ENCODE data around the gene PRELID3B. TPM values are rescaled to one million over a fixed set of nuclear protein-coding genes. Genes with fewer than 3 reads are reported as not detected.

PRELID3B gene
- total and polyA plus RNA-seq, 7 experiments from 2014 or later: 17.6 to 70.4 (median 42.0) TPM

DNA sequence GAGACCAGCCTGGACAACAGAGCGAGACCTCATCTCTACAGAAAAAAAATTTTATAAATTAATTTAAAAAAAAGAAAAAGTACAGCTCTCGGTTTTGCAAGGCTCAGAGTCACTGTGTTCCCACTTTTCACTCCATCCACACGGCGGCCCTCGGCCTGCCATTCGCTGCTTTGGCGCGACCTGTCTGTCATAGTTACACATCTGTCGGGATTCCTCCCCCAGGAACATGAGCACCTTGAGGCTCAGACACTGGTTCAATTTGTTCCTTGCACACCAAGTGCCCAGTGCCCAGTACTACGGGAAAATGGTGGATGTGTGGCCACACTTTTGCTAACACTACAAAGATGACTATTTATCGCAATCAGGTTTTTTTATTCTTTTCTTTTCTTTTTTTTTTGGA lies 43.9 kb downstream of the PRELID3B start:
- Mint-ChIP-seq H3K9me3 (no peaks in the 10 kb centered on the region), H3K4me3 (no peak overlapping the region), H3K36me3 (peaks cover 9 to 39% (median 22%) of the 10 kb centered on the region in 5 donors), H3K27ac (peak overlapping the region in 1 of 9 donors; percentile 57), H3K27me3 (no peaks in the 10 kb centered on the region), H3K4me1 (peaks cover 5 to 17% (median 9%) of the 10 kb centered on the region in 7 donors)
- Histone ChIP-seq H3K36me3 (ENCODE audit: control insufficient read depth in 2 of 3, insufficient read depth in 3 of 3, low read length in 3 of 3) (peaks cover 0 to 39% (median 9%) of the 10 kb centered on the region in 3 experiments), H3K27me3 (ENCODE audit: control insufficient read depth in 2 of 2, insufficient read depth in 2 of 2, low read length in 2 of 2) (no peaks in the 10 kb centered on the region), H3K9me3 (ENCODE audit: control insufficient read depth in 2 of 3, low read length in 3 of 3) (no peaks in the 10 kb centered on the region), H3K27ac (ENCODE audit: low read depth, low read length) (no peak overlapping the region), H3K4me3 (ENCODE audit: low read length) (no peak overlapping the region), H3K4me1 (ENCODE audit: control insufficient read depth in 2 of 2, insufficient read depth in 2 of 2, low read length in 2 of 2) (no peaks in the 10 kb centered on the region)
- intact Hi-C loops (cut with micrococcal nuclease): no loop called here
- ChIA-PET CTCF (no interaction called here), POLR2A (interaction anchor here (0.7 kb wide), 1 partner anchor 422 kb away, joined by 3 read pairs; no protein-coding TSS in a partner anchor)
- DNase-seq (no peak), ATAC-seq (no peak)

DNA sequence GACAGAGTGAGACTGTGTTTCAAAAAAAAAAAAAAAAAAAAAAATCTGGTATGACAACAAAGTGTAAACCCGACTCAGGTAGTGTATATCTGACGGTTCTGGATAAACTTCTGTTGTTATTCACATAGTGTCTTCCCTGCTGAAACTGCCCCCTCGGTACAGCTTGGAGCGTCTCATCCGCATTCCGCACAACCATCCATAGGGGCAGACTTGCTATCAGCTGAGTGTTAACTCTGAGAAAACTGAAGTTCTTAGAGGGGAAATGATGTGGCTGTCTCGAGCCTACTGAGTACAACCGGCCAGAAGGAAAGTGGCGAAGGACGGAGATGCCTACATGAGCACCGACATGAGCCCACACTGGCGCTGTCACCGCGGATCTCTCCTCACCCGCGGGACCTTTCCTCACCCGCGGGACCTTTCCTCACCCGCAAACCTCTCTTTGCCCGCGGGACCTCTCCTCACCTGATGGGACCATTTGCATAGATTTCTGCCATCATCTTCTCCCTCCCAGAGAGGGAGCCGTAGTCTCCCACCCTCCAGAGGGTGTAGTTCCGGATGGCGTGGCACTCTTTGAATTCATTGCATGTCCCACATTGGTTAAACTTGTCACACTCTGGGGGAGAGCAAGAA lies 45.3 kb downstream of the PRELID3B start:
- Mint-ChIP-seq H3K36me3 (peaks cover 9 to 40% (median 23%) of the 10 kb centered on the region in 5 donors), H3K27ac (no peak overlapping the region), H3K9me3 (no peaks in the 10 kb centered on the region), H3K27me3 (no peaks in the 10 kb centered on the region), H3K4me3 (no peak overlapping the region), H3K4me1 (peaks cover 0 to 5% (median 0%) of the 10 kb centered on the region in 7 donors)
- H3K9me3 ChIP-seq (ENCODE audit: control insufficient read depth in 2 of 3, low read length in 3 of 3): no peaks in the 10 kb centered on the region
- POLR2A ChIA-PET: no interaction called here
- no peak overlapping the region for H3K27ac ChIP-seq (ENCODE audit: low read depth, low read length)
- no peaks in the 10 kb centered on the region for H3K27me3 ChIP-seq (ENCODE audit: control insufficient read depth in 2 of 2, insufficient read depth in 2 of 2, low read length in 2 of 2)
- no peak for DNase-seq
- H3K4me3 ChIP-seq (ENCODE audit: low read length): no peak overlapping the region
- CTCF ChIA-PET: interaction anchor here (0.6 kb wide), 1 partner anchor 46 kb away, joined by 3 read pairs; no protein-coding TSS in a partner anchor
- no peaks in the 10 kb centered on the region for H3K4me1 ChIP-seq (ENCODE audit: control insufficient read depth in 2 of 2, insufficient read depth in 2 of 2, low read length in 2 of 2)
- ATAC-seq: no peak
- H3K36me3 ChIP-seq (ENCODE audit: control insufficient read depth in 2 of 3, insufficient read depth in 3 of 3, low read length in 3 of 3): peaks cover 8 to 53% (median 15%) of the 10 kb centered on the region in 3 experiments
- intact Hi-C loops (cut with micrococcal nuclease): no loop called here

DNA sequence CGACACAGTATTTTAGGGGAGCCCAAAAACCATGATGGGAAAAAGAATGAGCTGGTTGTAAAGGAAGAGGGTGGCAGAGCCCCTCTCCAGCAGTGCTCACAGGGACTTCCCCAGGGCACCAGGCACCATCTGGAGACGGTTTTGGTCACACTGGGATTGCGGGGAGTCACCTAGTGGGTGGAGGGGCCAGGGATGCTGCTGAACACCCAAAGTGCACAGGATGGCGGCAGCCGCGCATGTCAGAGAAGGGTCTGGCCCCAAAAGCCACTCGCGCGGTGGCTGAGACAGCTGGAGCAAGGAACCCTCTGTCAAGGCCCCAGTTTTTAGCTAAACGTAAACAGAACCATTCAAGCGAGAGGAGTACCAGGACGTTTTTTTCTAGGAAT lies 46.4 kb downstream of the PRELID3B start:
- Mint-ChIP-seq H3K27ac (peak overlapping the region in 3 of 9 donors; percentile 11 to 49 (median 17)), H3K4me1 (peaks cover 0 to 3% (median 0%) of the 10 kb centered on the region in 7 donors), H3K27me3 (no peaks in the 10 kb centered on the region), H3K9me3 (no peaks in the 10 kb centered on the region), H3K36me3 (peaks cover 16 to 47% (median 22%) of the 10 kb centered on the region in 5 donors), H3K4me3 (no peak overlapping the region)
- no peaks in the 10 kb centered on the region for H3K9me3 ChIP-seq (ENCODE audit: control insufficient read depth in 2 of 3, low read length in 3 of 3)
- ATAC-seq (no peak), DNase-seq (no peak)
- H3K36me3 ChIP-seq (ENCODE audit: control insufficient read depth in 2 of 3, insufficient read depth in 3 of 3, low read length in 3 of 3): peaks cover 15 to 63% (median 19%) of the 10 kb centered on the region in 3 experiments
- no peaks in the 10 kb centered on the region for H3K4me1 ChIP-seq (ENCODE audit: control insufficient read depth in 2 of 2, insufficient read depth in 2 of 2, low read length in 2 of 2)
- no peaks in the 10 kb centered on the region for H3K27me3 ChIP-seq (ENCODE audit: control insufficient read depth in 2 of 2, insufficient read depth in 2 of 2, low read length in 2 of 2)
- ChIA-PET POLR2A (no interaction called here), CTCF (no interaction called here)
- intact Hi-C loops (cut with micrococcal nuclease): no loop called here
- H3K4me3 ChIP-seq (ENCODE audit: low read length): no peak overlapping the region
- no peak overlapping the region for H3K27ac ChIP-seq (ENCODE audit: low read depth, low read length)

DNA sequence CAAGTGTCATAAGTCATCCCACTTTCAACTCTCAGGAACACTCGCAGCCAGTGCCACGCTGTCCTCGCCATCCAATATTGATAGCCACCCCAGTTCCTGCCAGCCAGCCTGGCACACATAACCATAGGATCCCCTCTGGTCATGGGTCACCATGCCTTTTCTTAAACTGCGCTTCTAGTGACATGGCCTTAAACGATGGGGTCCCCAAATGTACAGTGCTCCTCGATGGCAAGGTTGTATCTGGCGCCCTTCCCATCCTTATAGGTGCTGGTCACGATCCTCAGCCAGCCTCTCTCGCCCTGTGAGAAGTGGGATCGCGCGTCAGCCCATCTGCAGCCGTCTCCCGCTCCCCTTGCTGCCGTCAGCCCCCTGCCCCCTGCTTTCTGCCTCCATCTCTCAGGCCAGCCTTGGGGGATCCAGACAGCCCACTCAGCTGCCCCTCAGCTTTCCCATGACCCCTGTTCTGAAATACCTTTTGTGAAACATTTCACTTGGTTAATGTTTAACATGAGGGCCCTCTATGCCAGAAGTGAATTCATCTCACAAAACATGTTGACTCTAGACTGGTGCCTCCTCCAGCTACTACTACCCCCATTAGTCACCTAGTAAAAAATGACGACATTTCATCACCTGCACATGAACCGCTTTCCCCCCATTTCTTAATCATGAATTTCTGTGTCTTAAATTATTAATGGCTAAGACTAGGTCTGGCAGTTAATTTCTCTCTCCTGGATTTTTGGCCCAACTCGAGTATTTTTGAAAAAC lies 46.9 kb downstream of the PRELID3B start:
- no peak overlapping the region for H3K27ac ChIP-seq (ENCODE audit: low read depth, low read length)
- no peaks in the 10 kb centered on the region for H3K4me1 ChIP-seq (ENCODE audit: control insufficient read depth in 2 of 2, insufficient read depth in 2 of 2, low read length in 2 of 2)
- no peaks in the 10 kb centered on the region for H3K9me3 ChIP-seq (ENCODE audit: control insufficient read depth in 2 of 3, low read length in 3 of 3)
- no peaks in the 10 kb centered on the region for H3K9me3 Mint-ChIP-seq
- peaks cover 16 to 52% (median 22%) of the 10 kb centered on the region in 5 donors for H3K36me3 Mint-ChIP-seq
- DNase-seq (no peak), ATAC-seq (no peak)
- intact Hi-C loops (cut with micrococcal nuclease): no loop called here
- peaks cover 20 to 69% (median 24%) of the 10 kb centered on the region in 3 experiments for H3K36me3 ChIP-seq (ENCODE audit: control insufficient read depth in 2 of 3, insufficient read depth in 3 of 3, low read length in 3 of 3)
- H3K27me3 Mint-ChIP-seq: no peaks in the 10 kb centered on the region
- H3K4me3 Mint-ChIP-seq: no peak overlapping the region
- no peaks in the 10 kb centered on the region for H3K27me3 ChIP-seq (ENCODE audit: control insufficient read depth in 2 of 2, insufficient read depth in 2 of 2, low read length in 2 of 2)
- no peak overlapping the region for H3K4me3 ChIP-seq (ENCODE audit: low read length)
- ChIA-PET CTCF (no interaction called here), POLR2A (no interaction called here)
- H3K4me1 Mint-ChIP-seq: peaks cover 0 to 3% (median 0%) of the 10 kb centered on the region in 7 donors
- H3K27ac Mint-ChIP-seq: peak overlapping the region in 7 of 9 donors; percentile 9 to 77 (median 28)

DNA sequence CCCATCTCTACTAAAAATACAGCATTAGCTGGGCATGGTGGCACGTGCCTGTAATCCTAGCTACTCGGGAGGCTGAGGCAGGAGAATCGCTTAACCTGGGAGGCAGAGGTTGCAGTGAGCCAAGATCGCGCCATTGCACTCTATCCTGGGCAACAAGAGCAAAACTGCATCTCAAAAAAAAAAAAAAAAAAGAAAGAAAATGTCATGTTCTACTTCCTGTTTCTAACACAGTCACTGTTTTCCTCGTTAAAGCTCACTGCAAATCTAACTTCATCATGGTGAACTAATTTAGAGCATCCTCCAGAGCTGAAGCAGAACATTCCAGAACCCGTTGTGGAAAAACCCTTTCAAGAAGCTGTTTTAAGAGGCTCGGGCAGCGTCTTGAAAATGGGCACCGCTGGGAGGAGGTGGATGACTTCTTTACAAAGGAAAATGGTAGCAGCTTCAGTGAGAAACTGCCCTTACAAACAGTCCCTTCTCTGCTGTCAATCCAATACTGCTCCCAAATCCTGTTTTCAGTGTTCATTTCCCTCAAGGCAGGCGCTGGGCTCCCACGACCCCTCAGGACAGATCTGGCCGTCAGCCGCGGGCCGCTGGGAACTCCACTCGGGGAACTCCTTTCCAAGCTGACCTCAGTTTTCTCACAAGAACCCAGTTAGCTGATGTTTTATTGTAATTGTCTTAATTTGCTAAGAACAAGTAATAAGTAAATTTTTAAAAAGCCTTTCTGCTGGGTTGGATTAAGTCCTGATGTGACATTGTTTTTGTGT lies 48.0 kb downstream of the PRELID3B start:
- no peak overlapping the region for H3K27ac ChIP-seq (ENCODE audit: low read depth, low read length)
- no peaks in the 10 kb centered on the region for H3K4me1 ChIP-seq (ENCODE audit: control insufficient read depth in 2 of 2, insufficient read depth in 2 of 2, low read length in 2 of 2)
- no peak for DNase-seq
- Mint-ChIP-seq H3K4me1 (peaks cover 0 to 3% (median 0%) of the 10 kb centered on the region in 7 donors), H3K4me3 (no peak overlapping the region), H3K27ac (peak overlapping the region in 5 of 9 donors; percentile 8 to 65 (median 43)), H3K9me3 (no peaks in the 10 kb centered on the region), H3K27me3 (no peaks in the 10 kb centered on the region), H3K36me3 (peaks cover 20 to 59% (median 24%) of the 10 kb centered on the region in 5 donors)
- H3K36me3 ChIP-seq (ENCODE audit: control insufficient read depth in 2 of 3, insufficient read depth in 3 of 3, low read length in 3 of 3): peaks cover 24 to 79% (median 32%) of the 10 kb centered on the region in 3 experiments
- ATAC-seq: no peak
- CTCF ChIA-PET: interaction anchor here (1.3 kb wide), 1 partner anchor 23 kb away, joined by 4 read pairs; no protein-coding TSS in a partner anchor
- POLR2A ChIA-PET: interaction anchor here (0.7 kb wide), 1 partner anchor 102 kb away, joined by 3 read pairs; no protein-coding TSS in a partner anchor
- no peak overlapping the region for H3K4me3 ChIP-seq (ENCODE audit: low read length)
- intact Hi-C loops (cut with micrococcal nuclease): no loop called here
- no peaks in the 10 kb centered on the region for H3K9me3 ChIP-seq (ENCODE audit: control insufficient read depth in 2 of 3, low read length in 3 of 3)
- no peaks in the 10 kb centered on the region for H3K27me3 ChIP-seq (ENCODE audit: control insufficient read depth in 2 of 2, insufficient read depth in 2 of 2, low read length in 2 of 2)
